Activated naive CD4-positive, alpha-beta T cell treated with anti-CD3 and anti-CD28 coated beads for 36 hours (primary cell): Measurements from ENCODE around the gene FLT4. TPM values are rescaled to one million over a fixed set of nuclear protein-coding genes. Genes with fewer than 3 reads are reported as not detected.

ENCODE experiments used
- CTCF ChIA-PET: fragments of 350-600 bp; sonication (Branson Sonifier 250); formaldehyde crosslinking; loops from one replicate; lab custom pipeline; 2021; ENCODE audit warnings: antibody characterized with exemption; lab: Charles Lee
- DNase-seq: peaks from one replicate; pipeline ENCODE4 v3.0.0-alpha.2; 2020
- H3K27ac Mint-ChIP-seq: one replicate; pipeline ENCODE4 v1.8.0; 2021; ENCODE audit warnings: mild to moderate bottlenecking, mixed read lengths
- H3K27me3 Mint-ChIP-seq: one replicate; pipeline ENCODE4 v1.8.0; 2021; ENCODE audit warnings: low read depth, mixed read lengths
- H3K36me3 Mint-ChIP-seq: one replicate; pipeline ENCODE4 v1.8.0; 2021; ENCODE audit warnings: low read depth, mixed read lengths
- H3K4me1 Mint-ChIP-seq: one replicate; pipeline ENCODE4 v1.8.0; 2021; ENCODE audit warnings: low read depth, mixed read lengths
- H3K4me3 Mint-ChIP-seq: one replicate; pipeline ENCODE4 v1.8.0; 2021; ENCODE audit warnings: mild to moderate bottlenecking, moderate library complexity, mixed read lengths
- H3K9me3 Mint-ChIP-seq: one replicate; pipeline ENCODE4 v1.8.0; 2021; ENCODE audit warnings: mixed read lengths
- intact Hi-C: fragments of 100-400 bp; cut with micrococcal nuclease; formaldehyde crosslinking; loops from one replicate; pipeline ENCODE4 v1.15.1; 2023
- total RNA-seq, 2 experiments: library from RNA; stranded (reverse); gene quantifications; one replicate each; pipeline ENCODE4 v1.2.3, GENCODE V29; 2021

The FLT4 gene
- total RNA-seq, 2 experiments from 2014 or later, result 1.5 to 2.7 TPM

DNA sequence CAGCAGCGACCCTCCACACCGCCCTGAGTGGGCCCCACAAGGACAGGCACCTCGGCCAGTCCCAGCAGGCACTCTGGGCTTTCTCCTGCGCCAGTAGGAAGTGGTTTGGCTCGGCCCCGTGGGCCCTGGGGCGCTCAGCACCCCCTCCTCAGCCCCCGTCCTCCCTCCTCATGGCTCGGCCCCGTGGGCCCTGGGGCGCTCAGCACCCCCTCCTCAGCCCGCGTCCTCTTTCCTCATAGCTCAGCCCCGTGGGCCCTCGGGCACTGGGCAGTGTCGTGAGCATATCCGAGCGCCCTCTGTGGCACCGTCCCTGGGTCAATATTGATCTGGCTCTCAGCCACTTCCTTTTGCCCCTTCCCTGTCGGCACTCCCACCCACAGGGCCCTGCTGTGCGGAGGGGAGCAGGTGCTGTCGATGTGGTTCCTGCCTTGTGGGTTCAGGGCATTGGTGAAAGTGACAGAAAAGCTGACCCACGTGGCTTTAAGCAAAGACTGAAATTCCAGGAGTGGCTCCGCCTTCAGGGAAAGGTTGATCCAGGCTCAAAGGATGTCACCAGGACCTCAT, 52.6 kb downstream of the FLT4 start:
- intact Hi-C loops, result no loop called here
- no peak for DNase-seq
- Mint-ChIP-seq H3K36me3 (no peaks in the 10 kb centered on the region), H3K27ac (no peak overlapping the region), H3K27me3 (peaks cover 16% of the 10 kb centered on the region), H3K4me1 (peaks cover 4% of the 10 kb centered on the region), H3K4me3 (no peak overlapping the region), H3K9me3 (no peaks in the 10 kb centered on the region)
- CTCF ChIA-PET, result interaction anchor here (0.6 to 1.8 kb wide), 2 partner anchors 9 to 11 kb away, joined by 3 to 4 read pairs; no protein-coding TSS in a partner anchor

DNA sequence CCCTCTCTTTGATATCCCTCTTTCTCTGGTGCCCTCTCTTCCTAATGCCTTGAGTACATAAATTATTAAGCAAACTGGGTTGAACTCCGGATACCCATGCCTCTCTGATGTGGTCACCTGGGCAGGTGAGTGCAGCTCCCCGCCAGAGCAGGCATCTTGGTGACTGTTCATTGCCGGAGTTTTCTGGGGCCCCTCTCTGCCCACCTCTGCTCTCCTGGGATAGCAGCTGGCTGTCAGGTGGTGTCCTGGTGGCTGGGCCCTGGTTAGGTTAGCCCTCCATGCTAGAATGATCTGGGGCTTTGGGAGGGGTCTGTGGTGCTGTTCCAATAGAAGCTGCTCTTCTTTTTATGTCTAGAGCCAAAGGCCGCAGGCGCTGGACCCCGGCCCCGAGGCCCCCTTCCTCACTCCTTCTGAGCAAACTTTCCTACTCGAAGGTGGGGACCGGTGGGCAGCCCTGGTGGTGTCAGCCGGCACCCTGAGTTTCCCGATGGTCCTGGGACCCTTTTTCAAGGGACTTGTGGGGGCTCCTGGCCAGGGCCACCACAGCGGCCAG, 53.2 kb downstream of the FLT4 start:
- H3K27me3 Mint-ChIP-seq, result peaks cover 16% of the 10 kb centered on the region
- H3K9me3 Mint-ChIP-seq, result no peaks in the 10 kb centered on the region
- intact Hi-C loops, result no loop called here
- no peak overlapping the region for H3K4me3 Mint-ChIP-seq
- H3K27ac Mint-ChIP-seq, result no peak overlapping the region
- H3K36me3 Mint-ChIP-seq, result no peaks in the 10 kb centered on the region
- no peak for DNase-seq
- H3K4me1 Mint-ChIP-seq, result peaks cover 4% of the 10 kb centered on the region
- CTCF ChIA-PET, result interaction anchor here (0.6 kb wide), 1 partner anchor 12 kb away, joined by 3 read pairs; no protein-coding TSS in a partner anchor

DNA sequence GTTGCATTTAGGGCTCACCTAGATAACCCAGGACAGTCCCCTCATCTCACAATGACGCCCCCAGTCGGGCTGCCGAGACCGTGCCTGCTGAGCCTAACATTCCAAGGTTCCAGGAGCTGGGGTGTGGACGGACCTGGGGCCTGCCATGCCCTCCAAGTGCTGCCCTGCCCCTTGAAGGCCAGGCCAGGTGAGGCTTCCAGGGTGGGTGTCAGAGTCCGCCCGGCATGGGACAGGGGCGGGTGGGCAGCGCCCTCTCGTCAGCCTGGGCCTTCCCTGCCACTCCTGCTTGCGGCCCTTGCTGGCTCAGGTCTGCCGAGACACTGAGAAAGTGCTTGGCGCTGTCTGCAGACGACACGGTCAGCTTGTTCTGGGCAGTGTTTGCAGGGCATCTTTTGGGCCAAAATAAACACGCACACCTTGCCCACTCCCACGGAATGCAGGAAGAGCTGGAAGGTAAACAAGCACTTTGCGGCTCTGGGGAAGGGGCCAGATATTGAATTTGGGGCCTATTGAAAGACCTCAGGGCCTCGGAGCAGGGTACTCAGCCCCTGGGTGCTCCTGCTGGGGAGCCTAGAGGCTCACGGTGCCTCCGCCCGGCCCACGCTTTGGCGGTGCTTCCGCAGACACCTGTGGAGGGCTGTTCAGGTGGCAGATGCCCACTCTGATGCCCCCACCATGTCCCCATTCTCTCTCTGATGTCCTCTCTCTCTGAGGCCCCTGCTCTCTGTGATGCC, 53.9 kb downstream of the FLT4 start:
- Mint-ChIP-seq H3K27me3 (peaks cover 16% of the 10 kb centered on the region), H3K9me3 (no peaks in the 10 kb centered on the region), H3K4me1 (peaks cover 4% of the 10 kb centered on the region), H3K27ac (no peak overlapping the region), H3K36me3 (no peaks in the 10 kb centered on the region), H3K4me3 (no peak overlapping the region)
- intact Hi-C loops, result no loop called here
- no peak for DNase-seq
- CTCF ChIA-PET, result no interaction called here

DNA sequence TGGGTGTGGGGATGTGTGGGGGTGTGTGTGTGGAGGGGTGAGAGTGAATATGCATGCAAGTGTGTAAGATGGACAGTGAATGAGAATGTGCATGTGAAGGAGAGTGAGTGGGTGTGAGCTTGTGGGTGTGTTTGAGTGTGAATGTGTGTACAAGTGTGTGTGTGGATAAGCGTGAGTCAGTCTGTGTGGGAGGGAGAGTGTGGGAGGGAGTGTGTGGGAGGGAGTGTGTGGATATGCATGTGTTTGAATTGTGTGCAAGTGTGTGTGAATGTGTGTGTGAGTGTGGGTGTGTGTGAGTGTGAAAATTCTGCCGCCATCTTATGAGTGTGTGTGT, 54.4 kb downstream of the FLT4 start:
- Mint-ChIP-seq H3K36me3 (no peaks in the 10 kb centered on the region), H3K27me3 (peaks cover 17% of the 10 kb centered on the region), H3K9me3 (no peaks in the 10 kb centered on the region), H3K4me1 (peaks cover 4% of the 10 kb centered on the region), H3K27ac (no peak overlapping the region), H3K4me3 (no peak overlapping the region)
- intact Hi-C loops, result no loop called here
- no peak for DNase-seq
- CTCF ChIA-PET, result no interaction called here

DNA sequence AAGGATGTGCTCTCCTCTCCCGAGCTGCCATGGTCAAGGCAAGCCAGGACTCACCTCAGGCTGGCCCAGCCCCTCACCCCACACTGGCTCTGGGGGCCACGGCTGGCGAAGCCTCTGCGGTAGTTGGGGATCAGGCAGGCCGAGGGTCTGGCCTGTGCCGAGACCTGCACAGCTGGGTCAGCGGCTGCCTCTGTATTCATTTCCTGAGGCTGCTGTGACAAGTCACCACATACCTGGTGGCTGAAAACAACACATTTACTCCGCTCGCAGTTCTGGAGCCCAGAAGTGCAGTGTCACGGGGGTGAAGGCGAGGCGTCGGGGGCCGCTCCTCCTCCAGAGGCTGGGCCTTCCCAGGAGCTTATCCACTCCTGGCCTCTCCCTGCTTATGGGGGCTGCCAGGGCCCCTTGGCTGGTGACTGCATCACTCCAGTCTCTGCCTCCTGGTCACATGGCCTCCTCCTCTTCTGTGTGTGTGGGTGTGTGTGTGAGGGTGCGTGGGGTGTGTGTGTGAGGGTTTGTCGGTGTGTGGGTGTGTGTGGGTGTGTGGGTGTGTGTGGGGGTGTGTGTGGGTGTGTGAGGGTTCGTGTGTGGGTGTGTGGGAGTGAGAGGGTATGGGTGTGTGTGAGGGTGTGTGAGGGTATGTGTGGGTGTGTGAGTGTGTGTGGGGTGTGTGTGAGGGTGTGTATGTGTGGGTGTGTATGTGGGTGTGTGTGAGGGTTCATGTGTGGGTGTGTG, 54.9 kb downstream of the FLT4 start:
- intact Hi-C loops, result no loop called here

DNA sequence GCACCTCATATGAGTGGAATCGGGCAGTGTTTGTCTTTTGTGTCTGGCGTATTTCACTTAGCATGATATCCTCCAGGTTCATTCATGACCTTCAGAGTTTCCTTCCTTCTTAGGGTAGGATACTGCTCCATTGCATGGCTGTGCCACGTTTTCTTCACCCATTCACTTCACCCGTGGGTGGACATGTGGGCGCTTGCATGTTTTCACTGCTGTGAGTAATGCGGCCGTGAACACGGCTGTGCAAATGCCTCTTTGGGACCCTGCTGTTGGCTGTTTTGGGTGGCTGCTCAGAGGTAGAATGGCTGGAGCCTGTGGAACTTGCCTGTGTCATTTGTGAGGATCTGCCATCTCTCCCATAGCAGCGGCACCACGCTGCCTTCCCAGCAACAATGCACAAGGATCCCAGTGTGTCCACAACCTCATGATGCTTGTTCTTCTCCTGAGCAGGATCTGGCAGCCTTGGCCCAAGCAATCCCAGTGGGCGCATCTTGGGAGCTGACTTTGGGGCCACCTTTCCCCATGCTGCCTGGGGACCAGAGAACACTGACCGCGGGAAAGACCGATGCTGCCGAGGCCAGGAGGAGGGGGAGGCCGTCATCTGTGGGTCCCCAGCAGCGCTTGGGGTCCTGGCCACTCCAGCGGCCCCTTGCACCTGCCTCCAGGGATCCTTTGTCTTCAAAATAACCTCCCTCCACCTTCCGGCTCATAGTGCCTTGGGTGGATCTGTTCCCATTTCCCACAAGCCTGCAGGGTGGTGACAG, 55.8 kb downstream of the FLT4 start:
- intact Hi-C loops, result no loop called here
- Mint-ChIP-seq H3K36me3 (no peaks in the 10 kb centered on the region), H3K27ac (no peak overlapping the region), H3K4me3 (no peak overlapping the region), H3K9me3 (no peaks in the 10 kb centered on the region), H3K4me1 (peaks cover 4% of the 10 kb centered on the region), H3K27me3 (peaks cover 30% of the 10 kb centered on the region)
- DNase-seq, result no peak
- CTCF ChIA-PET, result no interaction called here

More for the DNA sequence above, 54.9 kb downstream of the FLT4 start:
- CTCF ChIA-PET, result no interaction called here
- Mint-ChIP-seq H3K9me3 (no peaks in the 10 kb centered on the region), H3K4me1 (peaks cover 4% of the 10 kb centered on the region), H3K27me3 (peaks cover 22% of the 10 kb centered on the region), H3K36me3 (no peaks in the 10 kb centered on the region), H3K4me3 (no peak overlapping the region), H3K27ac (no peak overlapping the region)
- no peak for DNase-seq

DNA sequence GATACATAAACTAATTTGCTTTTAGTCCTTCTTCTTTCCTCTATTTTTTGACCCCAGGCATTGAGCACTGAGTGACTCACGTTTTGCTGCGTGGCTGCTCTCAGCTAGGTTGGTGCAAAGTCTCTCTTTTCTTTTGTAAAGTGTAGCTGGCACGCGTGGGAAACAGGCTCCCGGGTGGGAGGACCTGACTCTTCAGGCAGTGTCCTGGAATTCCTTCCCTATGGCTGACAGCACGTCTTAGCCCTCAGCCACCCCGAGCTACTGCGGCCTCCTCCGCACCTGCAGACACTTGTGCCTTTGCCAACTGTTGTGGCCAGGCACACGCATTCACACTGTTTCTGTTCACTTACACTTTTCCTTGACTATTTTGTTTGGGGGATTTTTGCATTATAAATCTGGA, 57.2 kb downstream of the FLT4 start:
- DNase-seq, result no peak
- no peak overlapping the region for H3K27ac Mint-ChIP-seq
- intact Hi-C loops, result no loop called here
- H3K4me3 Mint-ChIP-seq, result no peak overlapping the region
- peaks cover 4% of the 10 kb centered on the region for H3K4me1 Mint-ChIP-seq
- CTCF ChIA-PET, result no interaction called here
- no peaks in the 10 kb centered on the region for H3K36me3 Mint-ChIP-seq
- no peaks in the 10 kb centered on the region for H3K9me3 Mint-ChIP-seq
- peaks cover 40% of the 10 kb centered on the region for H3K27me3 Mint-ChIP-seq

DNA sequence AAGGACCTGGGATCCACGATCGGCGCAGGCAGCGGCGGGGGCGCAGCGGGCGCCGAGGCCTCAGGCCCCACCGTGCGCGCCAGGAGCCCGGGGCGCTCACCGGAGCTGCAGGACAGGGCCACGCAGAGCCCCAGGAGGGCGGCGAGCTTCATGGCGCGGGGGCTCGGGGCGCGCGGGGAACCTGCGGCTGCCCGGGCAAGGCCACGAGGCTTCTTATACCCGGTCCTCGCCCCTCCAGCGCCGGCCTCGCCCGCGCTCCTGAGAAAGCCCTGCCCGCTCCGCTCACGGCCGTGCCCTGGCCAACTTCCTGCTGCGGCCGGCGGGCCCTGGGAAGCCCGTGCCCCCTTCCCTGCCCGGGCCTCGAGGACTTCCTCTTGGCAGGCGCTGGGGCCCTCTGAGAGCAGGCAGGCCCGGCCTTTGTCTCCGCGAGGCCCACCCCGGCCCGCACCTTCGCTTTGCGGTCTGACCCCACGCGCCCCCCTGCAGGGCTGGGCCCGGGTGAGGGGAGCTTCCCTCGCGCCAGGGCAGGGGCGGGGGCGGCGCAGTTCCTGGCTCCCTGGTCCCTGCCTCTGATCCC, 58.0 kb downstream of the FLT4 start, which contains the start of gene SCGB3A1:
TSS of gene SCGB3A1 (minus strand) at position 189 of the 577 bp plus-strand sequence. CDS start at position 152, 37 bp downstream.
- Mint-ChIP-seq H3K4me3 (no peak within 1 kb of the TSS), H3K4me1 (peaks cover 4% of the 10 kb centered on the region), H3K36me3 (no peaks in the 10 kb centered on the region), H3K27me3 (peaks cover 40% of the 10 kb centered on the region), H3K27ac (no peak within 1 kb of the TSS), H3K9me3 (no peaks in the 10 kb centered on the region)
- CTCF ChIA-PET, result no interaction called here
- DNase-seq, result no peak
- intact Hi-C loops, result no loop called here

DNA sequence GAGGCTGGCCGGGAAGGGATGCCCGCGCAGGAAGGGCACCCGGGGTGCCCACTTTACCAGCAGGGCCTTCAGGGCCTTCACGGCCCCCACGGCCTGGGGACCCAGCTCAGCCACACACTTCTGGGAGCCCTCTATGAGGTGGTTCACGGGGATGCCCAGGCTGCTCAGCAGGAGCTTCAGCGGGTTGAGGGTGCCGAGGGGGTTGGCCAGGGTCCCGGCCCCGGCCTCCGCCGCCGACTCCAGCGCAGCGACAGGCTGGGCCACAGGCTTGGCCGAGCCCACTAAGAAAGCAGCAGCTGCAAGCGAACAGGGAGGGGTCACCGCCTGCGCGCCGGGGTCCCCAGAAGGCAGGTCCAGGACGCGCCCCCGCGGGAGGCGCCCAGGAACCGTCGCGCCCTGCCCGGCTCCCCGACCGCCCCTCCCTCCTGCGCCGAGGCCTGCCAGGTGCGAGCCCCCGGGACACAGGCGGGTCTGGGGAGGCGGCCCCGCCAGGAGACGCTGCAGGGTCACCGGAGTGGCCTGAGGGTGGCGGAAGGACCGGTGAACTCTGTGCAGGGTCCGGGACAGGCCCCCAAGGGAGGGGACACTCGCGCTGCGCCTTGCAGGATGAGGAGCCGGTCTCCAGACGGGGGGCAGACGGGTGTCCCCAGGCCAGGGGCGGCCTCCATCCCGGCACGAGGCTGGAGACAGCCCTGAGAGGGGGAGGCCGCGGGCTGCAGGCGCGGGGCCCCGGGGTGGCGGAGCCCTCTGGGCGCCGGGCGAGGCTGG, 58.7 kb downstream of the FLT4 start:
- no peaks in the 10 kb centered on the region for H3K36me3 Mint-ChIP-seq

DNA sequence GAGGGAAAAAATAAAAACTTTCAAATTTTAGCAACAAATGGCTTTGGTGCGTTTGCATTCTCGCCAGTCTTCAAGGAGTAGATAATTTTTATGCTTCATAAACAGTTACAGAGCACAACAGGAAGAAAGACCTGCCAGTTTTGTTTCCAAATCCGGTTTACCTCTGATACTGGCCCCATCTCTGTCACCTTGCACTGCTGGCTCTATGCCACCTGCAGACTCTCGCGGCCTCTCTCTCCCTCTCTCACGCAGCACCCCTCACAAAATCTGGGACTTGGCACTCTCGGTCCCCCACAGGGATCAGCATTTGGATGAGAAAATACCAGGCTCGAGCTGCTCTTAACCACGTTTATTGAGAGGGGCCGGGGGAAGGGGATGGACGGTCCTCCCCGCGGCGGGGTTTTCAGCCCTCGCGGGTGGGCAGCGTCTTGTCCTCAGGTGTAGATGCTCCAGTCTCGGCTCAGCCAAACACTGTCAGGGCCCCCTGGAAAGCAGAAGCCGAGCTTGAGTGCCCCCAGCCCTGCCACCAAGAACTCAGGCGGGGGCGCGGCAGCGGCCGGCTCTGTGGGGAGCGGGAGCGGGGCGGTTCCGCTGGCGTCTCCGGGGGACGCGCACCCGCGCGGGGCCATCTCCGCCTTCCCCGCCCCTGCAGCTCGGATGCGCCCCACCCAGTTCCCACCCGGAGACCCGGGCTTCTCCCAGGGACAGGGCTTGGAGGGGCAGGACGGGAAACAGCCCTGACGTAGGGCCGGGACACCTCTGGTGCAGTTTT, 59.4 kb downstream of the FLT4 start:
- intact Hi-C loops, result no loop called here
- Mint-ChIP-seq H3K27ac (no peak overlapping the region), H3K9me3 (no peaks in the 10 kb centered on the region), H3K27me3 (peaks cover 40% of the 10 kb centered on the region), H3K4me3 (no peak overlapping the region), H3K36me3 (no peaks in the 10 kb centered on the region), H3K4me1 (peaks cover 4% of the 10 kb centered on the region)
- no peak for DNase-seq
- CTCF ChIA-PET, result no interaction called here

More for the DNA sequence above, 58.7 kb downstream of the FLT4 start:
- no peak for DNase-seq
- Mint-ChIP-seq H3K4me1 (peaks cover 4% of the 10 kb centered on the region), H3K4me3 (no peak overlapping the region), H3K27me3 (peaks cover 40% of the 10 kb centered on the region), H3K27ac (no peak overlapping the region), H3K9me3 (no peaks in the 10 kb centered on the region)
- CTCF ChIA-PET, result no interaction called here
- intact Hi-C loops, result no loop called here

DNA sequence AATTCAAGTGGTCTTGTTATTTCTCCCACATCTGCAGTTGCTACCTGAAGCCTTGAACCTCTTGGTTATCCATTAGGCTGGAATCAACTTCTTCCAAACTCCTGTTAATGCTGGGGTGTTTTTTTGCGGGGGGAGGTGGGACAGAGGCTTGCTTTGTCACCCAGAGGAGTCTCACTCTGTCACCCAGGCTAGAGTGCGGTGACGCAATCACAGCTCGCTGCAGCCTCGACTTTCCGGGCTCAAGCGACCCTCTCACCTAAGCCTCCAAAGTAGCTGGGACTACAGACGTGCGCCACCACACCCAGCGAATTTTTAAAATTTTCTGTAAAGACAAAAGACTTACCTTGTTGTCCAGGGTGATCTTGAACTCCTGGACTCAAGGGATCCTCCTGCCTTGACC, 62.5 kb downstream of the FLT4 start:
- Mint-ChIP-seq H3K9me3 (peaks cover 2% of the 10 kb centered on the region), H3K36me3 (no peaks in the 10 kb centered on the region), H3K27me3 (peaks cover 26% of the 10 kb centered on the region), H3K27ac (no peak overlapping the region), H3K4me1 (no peaks in the 10 kb centered on the region), H3K4me3 (no peak overlapping the region)
- intact Hi-C loops, result no loop called here
- CTCF ChIA-PET, result no interaction called here
- no peak for DNase-seq
